Measurements from ENCODE around the gene MAN1A1.

- TF ChIP-seq CTCF (IDR thresholded peaks at IDR 0.05; ENCODE audit: insufficient read depth, low read length, poor library complexity, severe bottlenecking), result no peak
- no peak for TF ChIP-seq EZH2phosphoT487 (conservative IDR thresholded peaks at IDR 0.05; ENCODE audit: low read length)
Observed at GRCh38 chr6:119267126-119267905, 82.2 kb downstream of the MAN1A1 start.

All from SU-DHL-6 (cell line).